Stimulated activated CD4-positive, alpha-beta T cell treated with anti-CD3 and anti-CD28 coated beads, TNF-alpha, amount 100 ng/mL, for 24 hours (primary cell): ENCODE measurements around the gene SAMMSON.

Experiments
- DNase-seq, 3 experiments: peaks; one replicate each; pipeline ENCODE4 v3.0.0-alpha.2; 2020; ENCODE audit warnings: low read depth in 3 of 3

The SAMMSON gene

GRCh38 chr3:69999140-70000027 is at the start of gene SAMMSON:
TSS of gene SAMMSON (plus strand) at chr3:69999733.
- DNase-seq = no peak

GRCh38 chr3:69951616-69952015 is 47.9 kb upstream of the SAMMSON start:
- DNase-seq = no peak

GRCh38 chr3:69959581-69959980 is 40.0 kb upstream of the SAMMSON start:
- no peak for DNase-seq

GRCh38 chr3:69961706-69962439 is 37.7 kb upstream of the SAMMSON start:
- no peak for DNase-seq

- no peak for DNase-seq
Observed at GRCh38 chr3:69963643-69964042, 35.9 kb upstream of the SAMMSON start.

- no peak for DNase-seq
Observed at GRCh38 chr3:69967156-69967555, 32.4 kb upstream of the SAMMSON start.

- DNase-seq = no peak
Observed at GRCh38 chr3:69970827-69971226, 28.7 kb upstream of the SAMMSON start.

GRCh38 chr3:69972672-69973071 is 26.9 kb upstream of the SAMMSON start:
- DNase-seq = no peak

GRCh38 chr3:69976021-69976420 is 23.5 kb upstream of the SAMMSON start:
- DNase-seq = no peak

GRCh38 chr3:69983546-69984265 is 15.8 kb upstream of the SAMMSON start:
- DNase-seq = no peak

- no peak for DNase-seq
Observed at GRCh38 chr3:69985266-69985665, 14.3 kb upstream of the SAMMSON start.

- no peak for DNase-seq
Observed at GRCh38 chr3:69986419-69986818, 13.1 kb upstream of the SAMMSON start.

GRCh38 chr3:69987833-69988232 is 11.7 kb upstream of the SAMMSON start:
- no peak for DNase-seq

- DNase-seq = no peak
Observed at GRCh38 chr3:69993757-69994156, 5.8 kb upstream of the SAMMSON start.

- no peak for DNase-seq
Observed at GRCh38 chr3:69994919-69995318, 4.6 kb upstream of the SAMMSON start.

- DNase-seq = no peak
Observed at GRCh38 chr3:69997631-69998307, 1.8 kb upstream of the SAMMSON start.

GRCh38 chr3:69998759-69999139 is 784 bp upstream of the SAMMSON start:
- no peak for DNase-seq

- DNase-seq = no peak
Observed at GRCh38 chr3:70000028-70000410, 486 bp downstream of the SAMMSON start.

- DNase-seq = no peak
Observed at GRCh38 chr3:70000563-70001081, 1.1 kb downstream of the SAMMSON start.

- DNase-seq = no peak
Observed at GRCh38 chr3:70003119-70003518, 3.6 kb downstream of the SAMMSON start.

- no peak for DNase-seq
Observed at GRCh38 chr3:70006089-70006488, 6.6 kb downstream of the SAMMSON start.

GRCh38 chr3:70010346-70010745 is 10.8 kb downstream of the SAMMSON start:
- DNase-seq = no peak
